ENCODE results near the gene TADA2A.

- TF ChIP-seq CTCF (conservative IDR thresholded peaks at IDR 0.05 in 1 of 2, IDR thresholded peaks at IDR 0.05 in 1 of 2; ENCODE audit: extremely low read depth in 1 of 2, insufficient read depth in 1 of 2, low read depth in 1 of 2, low read length in 2 of 2), result no peak
- no peak for TF ChIP-seq EZH2 (IDR thresholded peaks at IDR 0.05; ENCODE audit: borderline replicate concordance, low read length)
Measured at GRCh38 chr17:37358830-37359681, 47.6 kb upstream of the TADA2A start.

Measured in mammary epithelial cell (primary cell).